ENCODE measurements around the gene KRTAP20-1. TPM values are rescaled to one million over a fixed set of nuclear protein-coding genes. Genes with fewer than 3 reads are reported as not detected.

Gene KRTAP20-1
- total RNA-seq, 1 experiment from 2014 or later, result not detected

DNA sequence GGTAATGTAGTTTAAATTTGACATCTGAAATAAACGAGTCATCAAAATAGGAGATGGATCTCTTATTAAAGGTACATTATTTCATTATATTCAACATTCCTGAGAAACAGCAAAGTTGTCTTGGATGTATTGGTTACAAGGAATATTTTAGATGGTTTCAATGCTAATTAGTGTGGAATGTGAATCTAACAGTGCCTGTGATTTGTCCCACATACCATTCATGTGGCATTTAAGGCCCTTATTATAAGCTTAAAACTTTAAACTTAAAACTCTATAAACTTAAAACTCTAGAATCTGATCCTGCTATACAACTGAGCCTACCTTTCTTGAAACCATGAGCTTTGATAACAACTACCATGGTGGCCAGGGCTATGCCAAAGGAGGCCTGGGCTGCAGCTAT is 15.4 kb upstream of the KRTAP20-1 start, which contains the start of gene KRTAP22-1:
KRTAP22-1 (plus strand) TSS at position 301 of the 400 bp plus-strand sequence.
- no peak within 1 kb of the TSS for H3K9ac ChIP-seq (ENCODE audit: extremely low read depth, insufficient read length, low read length)
- H3T11ph ChIP-seq (ENCODE audit: low read length), result no peak within 1 kb of the TSS
- no peak within 1 kb of the TSS for H2BK120ac ChIP-seq (ENCODE audit: low read depth, low read length, poor library complexity, severe bottlenecking)
- no peak within 1 kb of the TSS for H3K56ac ChIP-seq (ENCODE audit: insufficient read length, low read depth, low read length)
- no peak within 1 kb of the TSS for H3K4me3 Mint-ChIP-seq
- H3K9me3 ChIP-seq (ENCODE audit: control insufficient read depth, low read depth, low read length), result no peaks in the 10 kb centered on the region
- no peaks in the 10 kb centered on the region for H3K27me3 Mint-ChIP-seq (ENCODE audit: low read depth)
- H3K79me1 ChIP-seq (ENCODE audit: insufficient read depth, low read depth, low read length, poor library complexity, severe bottlenecking), result no peaks in the 10 kb centered on the region
- H3K4me1 ChIP-seq (ENCODE audit: insufficient read depth, low read length), result no peaks in the 10 kb centered on the region
- no peak within 1 kb of the TSS for H2AK5ac ChIP-seq (ENCODE audit: insufficient read length, low read length)
- H3K23me2 ChIP-seq (ENCODE audit: insufficient read length, low read depth, low read length, poor library complexity, severe bottlenecking), result no peaks in the 10 kb centered on the region
- H4K91ac ChIP-seq (ENCODE audit: insufficient read length, low read depth, low read length), result no peak within 1 kb of the TSS
- no peak within 1 kb of the TSS; a peak in 1 of 7 replicates for H3K27ac Mint-ChIP-seq
- H4K20me1 ChIP-seq (ENCODE audit: control insufficient read depth, insufficient read depth, insufficient read length), result no peaks in the 10 kb centered on the region
- no peak within 1 kb of the TSS for H3K4ac ChIP-seq (ENCODE audit: low read depth, low read length)
- no peak within 1 kb of the TSS for H3K27ac ChIP-seq (ENCODE audit: insufficient read length, low read depth, low read length)
- H2BK20ac ChIP-seq (ENCODE audit: low read depth, low read length, poor library complexity, severe bottlenecking), result no peak within 1 kb of the TSS
- H3K27me3 ChIP-seq (ENCODE audit: insufficient read depth, low read length), result no peaks in the 10 kb centered on the region
- H2BK15ac ChIP-seq (ENCODE audit: low read depth, low read length), result no peak within 1 kb of the TSS
- no peak for TF ChIP-seq CTCF (conservative IDR thresholded peaks at IDR 0.05)
- no peak within 1 kb of the TSS for H2BK12ac ChIP-seq (ENCODE audit: insufficient read length, low read depth, low read length)
- H2BK5ac ChIP-seq (ENCODE audit: insufficient read length, low read length), result no peak within 1 kb of the TSS
- H3K23ac ChIP-seq (ENCODE audit: insufficient read length, low read depth, low read length), result no peak within 1 kb of the TSS
- no peak within 1 kb of the TSS for H3K18ac ChIP-seq (ENCODE audit: insufficient read length, low read depth, low read length)
- DNase-seq, result no peak
- no peak within 1 kb of the TSS for H3K14ac ChIP-seq (ENCODE audit: insufficient read depth, low read length)
- H3K4me1 Mint-ChIP-seq, result no peaks in the 10 kb centered on the region
- H3K36me3 Mint-ChIP-seq (ENCODE audit: insufficient read depth in 1 of 3, low read depth in 3 of 3), result peaks cover 0 to 18% (median 0%) of the 10 kb centered on the region in 3 experiments; a peak in 2 of 7 replicates
- H3K4me2 ChIP-seq (ENCODE audit: insufficient read depth, insufficient read length, low read length), result no peak within 1 kb of the TSS
- no peak within 1 kb of the TSS for H2AFZ ChIP-seq (ENCODE audit: low read length)
- WGBS (ENCODE audit: extremely low coverage, insufficient read length, low lambda C conversion rate), result no CpG with 5 or more reads among the region's 1 CpG
- peaks cover 0 to 25% of the 10 kb centered on the region in 2 experiments; a peak in 2 of 5 replicates for H3K9me3 Mint-ChIP-seq
- no peak within 1 kb of the TSS for H4K5ac ChIP-seq (ENCODE audit: insufficient read length, low read depth, low read length)
- H3K79me2 ChIP-seq (ENCODE audit: insufficient read depth, low read length), result no peaks in the 10 kb centered on the region
- no peak within 1 kb of the TSS for H4K8ac ChIP-seq (replicated peaks; ENCODE audit: insufficient read length, low read depth, low read length)

All from H9 (cell line).